ENCODE measurements around the gene PDE7B.
A peak's percentile ranks its signal among the peaks of the same experiment; 100 is the strongest.

PDE7B gene

GRCh38 chr6:135883045-135883444, 31.5 kb downstream of the PDE7B start:
- DNase-seq (ENCODE audit: extremely low spot score, insufficient read length, low read depth) (no peak), FAIRE-seq (no peak)

DNA sequence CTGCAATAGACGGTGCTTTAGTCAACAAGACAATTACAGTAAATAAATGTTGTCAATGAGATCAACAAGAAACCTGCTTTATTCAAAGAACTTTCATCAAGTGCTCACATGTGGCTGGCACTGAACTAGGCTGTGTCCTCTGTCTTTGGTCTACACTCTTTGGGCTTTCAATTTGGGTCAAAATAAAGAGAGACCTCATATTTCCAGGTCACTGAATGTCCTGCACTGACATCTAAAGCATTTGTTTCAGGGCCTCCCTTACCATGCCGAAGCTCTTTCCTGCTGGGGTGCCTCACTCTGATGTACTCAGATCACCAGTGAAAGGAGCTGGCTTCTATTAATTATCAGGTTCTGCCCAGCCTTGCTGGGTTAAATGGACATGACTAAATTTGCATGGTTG, 32.0 kb downstream of the PDE7B start:
- DNase-seq (ENCODE audit: extremely low spot score, insufficient read length, low read depth) (no peak), FAIRE-seq (no peak)

DNA sequence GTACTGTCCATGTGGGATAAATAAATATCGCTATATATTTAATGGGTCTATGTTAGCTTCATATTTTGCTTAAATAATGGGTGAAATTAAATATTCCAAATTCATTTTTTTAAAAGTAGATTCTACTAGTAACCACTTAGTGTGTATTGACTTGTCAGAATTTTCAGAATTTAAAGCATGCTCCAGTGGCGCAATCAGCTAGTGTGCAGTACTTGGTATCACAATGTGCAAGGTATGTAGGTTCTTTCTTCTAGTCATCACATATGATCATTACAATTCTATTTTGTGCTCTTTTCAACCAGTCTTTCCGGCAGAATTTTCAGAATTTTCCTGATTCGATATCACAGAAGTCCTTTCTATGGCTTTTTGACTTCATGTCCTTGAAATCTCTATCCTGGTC, 32.6 kb downstream of the PDE7B start:
- no peak for FAIRE-seq

GRCh38 chr6:135887069-135887468, 35.6 kb downstream of the PDE7B start:
- no peak for DNase-seq (ENCODE audit: extremely low spot score, insufficient read length, low read depth)
- FAIRE-seq: no peak

More for the DNA sequence above, 32.6 kb downstream of the PDE7B start:
- DNase-seq (ENCODE audit: extremely low spot score, insufficient read length, low read depth): no peak

DNA sequence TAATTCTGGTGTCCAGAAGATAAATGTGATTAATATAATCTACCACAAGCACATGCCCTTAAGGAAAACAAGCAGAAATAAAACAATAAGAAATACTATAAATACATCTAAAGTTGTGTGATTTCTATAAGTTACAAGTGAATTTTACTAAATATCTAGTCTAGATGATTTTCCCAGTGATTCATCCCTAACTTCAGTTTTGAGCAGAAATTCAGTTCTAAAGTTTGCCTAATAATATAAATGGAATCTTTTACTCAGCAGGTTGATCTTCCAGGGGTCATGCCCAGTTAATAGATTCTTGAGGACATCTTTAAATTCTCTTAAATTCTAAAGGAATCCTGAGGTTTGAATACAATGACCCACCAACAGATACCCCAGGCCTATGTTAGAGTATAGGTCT, 37.3 kb downstream of the PDE7B start:
- DNase-seq (ENCODE audit: extremely low spot score, insufficient read length, low read depth) (no peak), FAIRE-seq (no peak)

DNA sequence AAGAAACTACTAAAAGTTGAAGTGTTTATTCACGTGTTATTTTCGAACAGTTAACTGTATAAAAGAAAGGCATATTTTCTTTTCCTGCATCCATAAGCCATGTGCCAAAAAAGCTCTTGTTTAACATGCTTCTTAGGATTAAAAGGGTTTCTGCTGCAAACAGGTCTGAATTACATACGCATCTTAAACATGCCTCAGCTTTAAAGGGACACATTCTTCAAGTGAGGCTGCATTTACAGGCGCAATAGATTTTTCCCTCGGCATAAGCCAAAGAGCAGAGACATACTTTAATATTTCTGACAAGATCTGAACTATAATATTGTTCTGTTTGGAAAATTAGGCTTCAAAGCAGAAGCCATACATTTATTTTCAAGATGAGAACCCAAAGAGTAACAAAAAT, 39.4 kb downstream of the PDE7B start:
- DNase-seq (ENCODE audit: extremely low spot score, insufficient read length, low read depth) (no peak), FAIRE-seq (no peak)

- DNase-seq (ENCODE audit: extremely low spot score, insufficient read length, low read depth) (no peak), FAIRE-seq (no peak)
These were observed 40.2 kb downstream of the PDE7B start for GRCh38 chr6:135891710-135892109.

DNA sequence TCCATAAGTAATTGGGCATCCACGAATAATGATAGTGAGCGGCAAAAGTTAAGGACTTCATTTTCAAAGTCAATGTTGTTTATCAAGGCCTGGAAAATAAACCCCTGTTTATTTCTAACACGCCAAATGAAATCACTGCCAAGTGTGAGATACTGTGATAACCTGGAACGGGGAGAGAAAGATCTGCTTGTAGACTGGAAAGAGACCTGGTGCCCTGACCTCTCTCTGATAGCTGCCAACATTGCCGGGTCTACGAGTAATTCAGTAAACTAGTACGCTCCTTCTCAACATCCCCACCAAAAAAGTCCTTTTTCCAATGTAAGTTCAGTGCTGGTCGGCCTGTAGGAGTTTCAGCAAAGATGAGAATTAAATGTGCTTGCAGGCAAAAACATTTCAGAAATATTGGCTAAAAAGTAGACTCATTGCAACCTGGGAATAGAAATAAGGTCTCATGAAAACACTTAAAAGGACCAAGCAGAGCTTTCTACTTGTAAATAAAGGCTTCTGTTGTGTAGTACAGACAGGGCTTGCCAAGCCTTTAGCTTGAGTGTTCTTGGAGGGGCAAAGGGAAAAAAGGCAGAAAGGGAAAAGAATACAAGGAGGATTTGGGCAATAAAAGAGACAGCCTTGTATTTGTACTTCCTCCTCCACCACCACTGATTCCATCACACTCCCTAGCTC, 43.9 kb downstream of the PDE7B start:
- DNase-seq (ENCODE audit: extremely low spot score, insufficient read length, low read depth) (no peak), FAIRE-seq (no peak)

DNA sequence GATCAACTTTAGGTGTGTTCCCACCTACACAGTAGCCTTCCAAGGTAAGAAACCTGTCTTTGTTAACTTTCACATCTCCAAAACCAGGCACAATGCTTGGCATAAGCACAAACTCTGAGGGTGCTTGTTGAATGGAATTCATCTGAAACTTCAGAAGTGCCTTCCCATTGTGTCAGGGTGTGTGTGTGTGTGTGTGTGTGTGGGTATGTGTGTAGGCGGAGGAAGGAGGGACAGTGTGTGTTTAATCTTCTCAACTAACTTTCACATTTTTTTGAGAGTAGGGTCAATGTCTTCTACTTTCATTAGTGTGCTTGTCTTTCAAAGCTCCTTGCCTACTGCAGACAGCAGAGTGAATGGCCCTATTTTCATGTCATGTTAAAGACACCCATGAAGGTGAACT, 45.6 kb downstream of the PDE7B start:
- no peak for FAIRE-seq
- no peak for DNase-seq (ENCODE audit: extremely low spot score, insufficient read length, low read depth)

DNA sequence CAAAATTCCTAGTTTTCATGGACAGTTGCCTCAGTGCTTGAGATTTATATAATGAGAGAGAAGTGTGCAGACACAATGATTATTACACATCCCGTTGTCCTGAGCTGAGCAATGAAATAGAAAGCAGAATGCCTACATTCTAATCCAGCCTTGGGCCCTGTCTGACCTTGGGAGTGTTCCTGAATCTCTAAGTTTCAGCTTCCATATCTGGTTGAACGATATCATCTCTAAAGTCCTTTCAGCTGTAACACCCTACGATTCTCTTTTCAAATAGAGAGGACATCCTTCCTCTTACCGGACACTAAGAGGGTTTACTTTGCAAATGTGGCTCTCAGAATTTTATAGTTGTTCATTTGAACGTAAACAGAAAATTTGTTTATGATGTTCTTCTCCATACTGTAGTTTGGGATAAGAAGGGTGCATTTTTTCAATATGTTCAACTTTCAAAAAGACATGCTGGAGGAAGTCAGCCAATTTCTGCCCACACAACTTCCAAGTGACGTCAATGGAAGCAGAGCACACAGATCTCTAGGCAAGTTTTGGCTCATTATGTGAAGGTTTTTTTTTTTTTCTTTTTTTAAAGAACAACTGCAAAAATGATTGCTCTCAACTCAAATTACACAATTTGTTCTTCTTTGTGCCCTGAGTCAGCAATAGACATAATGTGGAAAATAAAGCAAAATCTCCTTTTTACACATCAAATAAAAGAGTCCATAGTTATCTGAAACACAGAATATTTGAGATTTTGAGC, 50.4 kb downstream of the PDE7B start:
- DNase-seq (ENCODE audit: extremely low spot score, insufficient read length, low read depth) (no peak), FAIRE-seq (no peak)

- FAIRE-seq (no peak), DNase-seq (ENCODE audit: extremely low spot score, insufficient read length, low read depth) (no peak)
These were observed 51.3 kb downstream of the PDE7B start for GRCh38 chr6:135902756-135903331.

DNA sequence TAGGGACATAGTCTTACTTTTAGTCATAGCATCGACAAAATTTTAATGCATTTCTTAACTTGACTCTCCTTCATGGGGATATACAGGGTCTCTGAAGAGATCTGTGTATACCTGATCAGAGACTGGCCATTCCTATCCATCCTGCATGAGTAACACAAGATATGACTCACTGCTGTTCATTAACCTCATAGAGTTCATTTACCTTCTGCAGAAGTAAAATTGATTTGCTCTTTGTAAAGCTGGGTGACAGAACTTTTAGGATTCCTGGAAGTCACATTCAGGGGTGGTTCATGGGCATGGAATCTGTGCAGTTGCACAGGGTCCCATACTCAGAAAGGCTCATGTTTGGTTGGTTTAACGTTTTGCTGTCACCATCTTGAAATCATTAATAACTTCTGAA, 53.2 kb downstream of the PDE7B start:
- no peak for FAIRE-seq

GRCh38 chr6:135905604-135906300, 54.3 kb downstream of the PDE7B start:
- DNase-seq (ENCODE audit: extremely low spot score, insufficient read length, low read depth) (no peak), FAIRE-seq (no peak)

More for the DNA sequence above, 53.2 kb downstream of the PDE7B start:
- no peak for DNase-seq (ENCODE audit: extremely low spot score, insufficient read length, low read depth)

- FAIRE-seq (no peak), DNase-seq (ENCODE audit: extremely low spot score, insufficient read length, low read depth) (no peak)
These were observed 55.0 kb downstream of the PDE7B start for GRCh38 chr6:135906542-135906941.

DNA sequence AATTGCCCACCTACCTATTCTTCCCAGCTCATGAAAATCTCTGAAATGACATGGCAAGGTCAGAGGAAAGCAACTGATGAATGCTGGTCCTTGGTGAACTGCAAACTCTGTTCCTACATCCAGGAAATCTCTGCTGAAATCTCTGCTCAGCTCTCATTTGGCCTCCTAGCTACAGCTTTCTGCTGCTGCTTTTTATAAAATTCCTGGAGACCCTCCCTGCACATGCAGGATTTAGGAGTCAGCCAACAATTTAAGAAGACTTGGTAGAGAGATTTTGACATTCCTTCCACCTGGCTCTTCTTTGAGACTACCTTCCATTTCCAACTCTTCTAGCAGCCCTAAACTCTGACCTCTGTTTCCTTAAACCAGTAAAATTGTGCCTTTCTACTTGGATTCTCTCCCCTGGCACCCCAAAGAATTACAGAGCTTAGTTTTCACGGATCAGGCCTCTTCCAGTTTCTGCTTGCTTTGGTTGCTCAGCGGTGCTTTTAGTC, 55.5 kb downstream of the PDE7B start:
- DNase-seq (ENCODE audit: extremely low spot score, insufficient read length, low read depth) (no peak), FAIRE-seq (no peak)

DNA sequence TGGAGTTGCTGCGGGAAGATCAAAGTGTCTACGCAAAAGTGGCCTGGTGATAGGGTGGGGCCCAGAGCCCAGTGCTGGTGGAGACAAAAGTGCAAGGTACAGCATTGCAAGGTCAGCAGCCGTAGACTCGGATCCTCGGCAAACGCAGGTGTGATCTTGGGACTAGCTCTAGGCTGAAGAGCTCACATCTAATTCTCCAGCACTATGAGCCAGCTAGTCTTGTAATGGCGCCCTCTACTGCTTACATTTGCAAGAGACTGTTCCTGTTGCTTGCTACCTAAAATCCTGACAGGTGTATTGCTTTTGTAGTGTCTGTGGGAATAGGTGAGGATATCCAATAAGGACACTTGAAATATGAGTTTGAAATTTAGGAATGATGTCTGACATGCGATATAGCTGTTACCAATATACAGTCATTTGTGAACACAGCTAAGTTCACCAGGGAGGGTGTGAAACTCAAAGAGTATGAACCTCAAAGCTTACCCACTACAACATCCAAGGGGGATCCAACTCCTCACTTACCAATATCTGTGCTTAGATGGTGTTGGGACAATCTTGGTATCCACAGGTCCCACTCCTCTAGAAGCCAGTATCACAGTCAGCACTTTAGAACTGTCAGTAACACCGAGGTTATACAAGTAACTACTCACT, 58.4 kb downstream of the PDE7B start:
- FAIRE-seq (peak; percentile 87), DNase-seq (ENCODE audit: extremely low spot score, insufficient read length, low read depth) (peak; percentile 20)

DNA sequence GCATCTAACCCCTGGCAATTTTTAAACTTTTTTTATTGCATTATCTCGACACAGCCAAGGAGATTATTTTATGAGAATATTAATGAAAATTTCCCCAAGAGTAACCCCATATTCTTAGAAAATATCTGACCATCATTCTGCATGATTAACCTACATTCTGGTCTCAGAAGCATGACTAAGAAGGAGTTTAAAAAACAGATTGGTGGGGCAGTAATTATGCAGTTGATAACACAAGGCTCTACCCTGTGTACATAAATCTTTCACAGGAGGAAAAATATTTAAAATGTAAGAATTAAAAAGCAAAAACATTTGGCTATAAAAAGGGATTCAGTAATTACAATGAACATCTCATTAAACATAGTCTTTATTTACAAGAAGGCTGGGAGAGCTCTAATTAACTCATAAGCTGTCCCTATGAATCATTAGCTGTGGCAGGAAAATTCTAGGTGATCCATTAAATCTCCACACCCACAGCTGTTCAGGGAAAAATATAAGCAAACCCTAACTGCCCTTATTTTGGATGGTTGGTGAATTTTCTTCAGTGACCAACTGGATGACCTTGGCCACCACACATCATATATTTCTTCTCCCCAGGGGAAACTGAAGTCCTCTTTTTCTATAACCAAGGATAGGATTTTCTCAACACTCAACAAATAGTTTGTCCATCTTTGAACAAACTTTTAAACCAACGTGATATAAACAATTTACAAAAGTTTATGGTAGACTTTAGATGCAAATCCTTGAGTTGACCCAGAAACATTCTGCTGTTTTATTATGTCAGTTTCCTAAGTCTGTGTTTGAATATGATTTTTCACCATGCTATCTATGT, 59.5 kb downstream of the PDE7B start:
- FAIRE-seq: no peak
- DNase-seq (ENCODE audit: extremely low spot score, insufficient read length, low read depth): no peak

- no peak for DNase-seq (ENCODE audit: extremely low spot score, insufficient read length, low read depth)
- no peak for FAIRE-seq
These were observed 62.3 kb downstream of the PDE7B start for GRCh38 chr6:135913785-135914184.

GRCh38 chr6:135919026-135919425, 67.5 kb downstream of the PDE7B start:
- no peak for DNase-seq (ENCODE audit: extremely low spot score, insufficient read length, low read depth)
- FAIRE-seq: no peak

Data from GM18507 (cell line).